ENCODE measurements around the gene P3H2. TPM values are rescaled to one million over a fixed set of nuclear protein-coding genes. Genes with fewer than 3 reads are reported as not detected.

Gene P3H2
- total and polyA plus RNA-seq, 2 donors (not counting 1 experiment from before 2014, with no cell fraction given), result 20.5 to 21.6 TPM

GRCh38 chr3:189974359-189974758 lies 146.3 kb downstream of the P3H2 start:
- no peaks in the 10 kb centered on the region for H3K79me2 ChIP-seq (ENCODE audit: control insufficient read depth, insufficient read depth, low read length)
- H3K4me3 ChIP-seq (replicated peaks in 1 of 4; ENCODE audit: control extremely low read depth in 1 of 4, insufficient read depth in 1 of 4, low read depth in 3 of 4, low read length in 4 of 4), result no peak overlapping the region
- no peak for DNase-seq (ENCODE audit: low read depth in 2 of 2)
- no peaks in the 10 kb centered on the region for H3K36me3 ChIP-seq (ENCODE audit: control insufficient read depth, insufficient read depth, low read length)
- no peak overlapping the region for H3K9ac ChIP-seq (ENCODE audit: insufficient read depth, low read length)
- H4K20me1 ChIP-seq (ENCODE audit: control insufficient read depth, extremely low read depth, insufficient read depth, low read length), result no peaks in the 10 kb centered on the region
- no peak overlapping the region for H3K4me2 ChIP-seq (ENCODE audit: extremely low read depth, insufficient read depth, low read length)
- no peaks in the 10 kb centered on the region for H3K4me1 ChIP-seq (ENCODE audit: control insufficient read depth, extremely low read depth, insufficient read depth, low read length)
- no peaks in the 10 kb centered on the region for H3K9me3 ChIP-seq (ENCODE audit: control insufficient read depth, insufficient read depth, low read depth, low read length)
- H3K27me3 ChIP-seq (ENCODE audit: control insufficient read depth, insufficient read depth, low read length), result no peaks in the 10 kb centered on the region
- H3K27ac ChIP-seq (ENCODE audit: insufficient read depth, low read length), result no peak overlapping the region
- H2AFZ ChIP-seq (ENCODE audit: low read length), result no peak overlapping the region
- TF ChIP-seq EZH2 (IDR thresholded peaks at IDR 0.05; ENCODE audit: low read length, missing control alignments) (no peak), CTCF (conservative IDR thresholded peaks at IDR 0.05 in 1 of 2, IDR thresholded peaks at IDR 0.05 in 1 of 2; ENCODE audit: low read depth in 1 of 2, low read length in 2 of 2) (no peak)

- Histone ChIP-seq H3K4me2 (ENCODE audit: extremely low read depth, insufficient read depth, low read length) (no peak overlapping the region), H3K27me3 (ENCODE audit: control insufficient read depth, insufficient read depth, low read length) (no peaks in the 10 kb centered on the region), H4K20me1 (ENCODE audit: control insufficient read depth, extremely low read depth, insufficient read depth, low read length) (no peaks in the 10 kb centered on the region), H3K27ac (ENCODE audit: insufficient read depth, low read length) (no peak overlapping the region), H3K79me2 (ENCODE audit: control insufficient read depth, insufficient read depth, low read length) (no peaks in the 10 kb centered on the region), H3K36me3 (ENCODE audit: control insufficient read depth, insufficient read depth, low read length) (no peaks in the 10 kb centered on the region), H3K4me1 (ENCODE audit: control insufficient read depth, extremely low read depth, insufficient read depth, low read length) (no peaks in the 10 kb centered on the region), H2AFZ (ENCODE audit: low read length) (no peak overlapping the region), H3K9ac (ENCODE audit: insufficient read depth, low read length) (no peak overlapping the region), H3K9me3 (ENCODE audit: control insufficient read depth, insufficient read depth, low read depth, low read length) (no peaks in the 10 kb centered on the region), H3K4me3 (replicated peaks in 1 of 4; ENCODE audit: control extremely low read depth in 1 of 4, insufficient read depth in 1 of 4, low read depth in 3 of 4, low read length in 4 of 4) (no peak overlapping the region)
- TF ChIP-seq EZH2 (IDR thresholded peaks at IDR 0.05; ENCODE audit: low read length, missing control alignments) (no peak), CTCF (conservative IDR thresholded peaks at IDR 0.05 in 1 of 2, IDR thresholded peaks at IDR 0.05 in 1 of 2; ENCODE audit: low read depth in 1 of 2, low read length in 2 of 2) (peak; percentile 83 to 84)
- peak; percentile 44 to 69 for DNase-seq (ENCODE audit: low read depth in 2 of 2)
Observed at GRCh38 chr3:189967254-189967865, 153.3 kb downstream of the P3H2 start.

- Histone ChIP-seq H3K79me2 (ENCODE audit: control insufficient read depth, insufficient read depth, low read length) (no peaks in the 10 kb centered on the region), H2AFZ (ENCODE audit: low read length) (no peak overlapping the region), H3K4me3 (replicated peaks in 1 of 4; ENCODE audit: control extremely low read depth in 1 of 4, insufficient read depth in 1 of 4, low read depth in 3 of 4, low read length in 4 of 4) (no peak overlapping the region), H3K27ac (ENCODE audit: insufficient read depth, low read length) (no peak overlapping the region), H3K27me3 (ENCODE audit: control insufficient read depth, insufficient read depth, low read length) (no peaks in the 10 kb centered on the region), H4K20me1 (ENCODE audit: control insufficient read depth, extremely low read depth, insufficient read depth, low read length) (no peaks in the 10 kb centered on the region), H3K9ac (ENCODE audit: insufficient read depth, low read length) (no peak overlapping the region), H3K9me3 (ENCODE audit: control insufficient read depth, insufficient read depth, low read depth, low read length) (no peaks in the 10 kb centered on the region), H3K4me2 (ENCODE audit: extremely low read depth, insufficient read depth, low read length) (no peak overlapping the region), H3K36me3 (ENCODE audit: control insufficient read depth, insufficient read depth, low read length) (no peaks in the 10 kb centered on the region), H3K4me1 (ENCODE audit: control insufficient read depth, extremely low read depth, insufficient read depth, low read length) (no peaks in the 10 kb centered on the region)
- no peak for DNase-seq (ENCODE audit: low read depth in 2 of 2)
- no peak for TF ChIP-seq EZH2 (IDR thresholded peaks at IDR 0.05; ENCODE audit: low read length, missing control alignments)
- TF ChIP-seq CTCF (conservative IDR thresholded peaks at IDR 0.05 in 1 of 2, IDR thresholded peaks at IDR 0.05 in 1 of 2; ENCODE audit: low read depth in 1 of 2, low read length in 2 of 2), result no peak
Observed at GRCh38 chr3:189966843-189967242, 153.9 kb downstream of the P3H2 start.
